ENCODE results near the gene TDRD3.

Gene TDRD3

GRCh38 chr13:60574735-60575134 lies 177.7 kb downstream of the TDRD3 start:
- H3K36me3 ChIP-seq (ENCODE audit: control insufficient read depth, low read length) = no peaks in the 10 kb centered on the region
- no peaks in the 10 kb centered on the region for H3K4me1 ChIP-seq (ENCODE audit: control insufficient read depth, low read length)
- H3K27ac ChIP-seq (ENCODE audit: low read depth, low read length) = no peak overlapping the region
- no peaks in the 10 kb centered on the region for H3K79me2 ChIP-seq (ENCODE audit: control insufficient read depth, low read length)
- no peaks in the 10 kb centered on the region for H3K27me3 ChIP-seq (ENCODE audit: control insufficient read depth, low read length)
- no peak for TF ChIP-seq EZH2phosphoT487 (IDR thresholded peaks at IDR 0.05; ENCODE audit: borderline replicate concordance, low read length)
- no peak for TF ChIP-seq CTCF (IDR thresholded peaks at IDR 0.05; ENCODE audit: low read depth, low read length, poor library complexity, severe bottlenecking)
- H3K4me2 ChIP-seq (ENCODE audit: low read length) = no peak overlapping the region
- no peaks in the 10 kb centered on the region for H3K9me2 ChIP-seq (replicated peaks; ENCODE audit: control insufficient read depth, low read length)
- no peaks in the 10 kb centered on the region for H4K20me1 ChIP-seq (ENCODE audit: control insufficient read depth, insufficient read depth, low read depth, low read length)
- H3K9me3 ChIP-seq (ENCODE audit: control insufficient read depth, insufficient read depth, low read length) = no peaks in the 10 kb centered on the region
- H3K4me3 ChIP-seq (ENCODE audit: low read length) = no peak overlapping the region
- H3F3A ChIP-seq (ENCODE audit: control insufficient read depth, insufficient read depth) = no peaks in the 10 kb centered on the region

GRCh38 chr13:60575142-60575541 lies 178.1 kb downstream of the TDRD3 start:
- Histone ChIP-seq H3K36me3 (ENCODE audit: control insufficient read depth, low read length) (no peaks in the 10 kb centered on the region), H3K79me2 (ENCODE audit: control insufficient read depth, low read length) (no peaks in the 10 kb centered on the region), H3K27me3 (ENCODE audit: control insufficient read depth, low read length) (no peaks in the 10 kb centered on the region), H3F3A (ENCODE audit: control insufficient read depth, insufficient read depth) (no peaks in the 10 kb centered on the region), H3K9me2 (replicated peaks; ENCODE audit: control insufficient read depth, low read length) (no peaks in the 10 kb centered on the region), H4K20me1 (ENCODE audit: control insufficient read depth, insufficient read depth, low read depth, low read length) (no peaks in the 10 kb centered on the region), H3K9me3 (ENCODE audit: control insufficient read depth, insufficient read depth, low read length) (no peaks in the 10 kb centered on the region), H3K4me3 (ENCODE audit: low read length) (no peak overlapping the region), H3K4me2 (ENCODE audit: low read length) (no peak overlapping the region), H3K27ac (ENCODE audit: low read depth, low read length) (no peak overlapping the region), H3K4me1 (ENCODE audit: control insufficient read depth, low read length) (no peaks in the 10 kb centered on the region)
- TF ChIP-seq EZH2phosphoT487 (IDR thresholded peaks at IDR 0.05; ENCODE audit: borderline replicate concordance, low read length) = no peak
- TF ChIP-seq CTCF (IDR thresholded peaks at IDR 0.05; ENCODE audit: low read depth, low read length, poor library complexity, severe bottlenecking) = no peak

GRCh38 chr13:60577761-60578160 lies 180.7 kb downstream of the TDRD3 start:
- Histone ChIP-seq H3K36me3 (ENCODE audit: control insufficient read depth, low read length) (no peaks in the 10 kb centered on the region), H3K9me2 (replicated peaks; ENCODE audit: control insufficient read depth, low read length) (no peaks in the 10 kb centered on the region), H3K9me3 (ENCODE audit: control insufficient read depth, insufficient read depth, low read length) (no peaks in the 10 kb centered on the region), H3K79me2 (ENCODE audit: control insufficient read depth, low read length) (no peaks in the 10 kb centered on the region), H3K27ac (ENCODE audit: low read depth, low read length) (no peak overlapping the region), H3K4me1 (ENCODE audit: control insufficient read depth, low read length) (no peaks in the 10 kb centered on the region), H3K27me3 (ENCODE audit: control insufficient read depth, low read length) (no peaks in the 10 kb centered on the region), H4K20me1 (ENCODE audit: control insufficient read depth, insufficient read depth, low read depth, low read length) (no peaks in the 10 kb centered on the region), H3F3A (ENCODE audit: control insufficient read depth, insufficient read depth) (no peaks in the 10 kb centered on the region), H3K4me2 (ENCODE audit: low read length) (no peak overlapping the region), H3K4me3 (ENCODE audit: low read length) (no peak overlapping the region)
- TF ChIP-seq EZH2phosphoT487 (IDR thresholded peaks at IDR 0.05; ENCODE audit: borderline replicate concordance, low read length) (no peak), CTCF (IDR thresholded peaks at IDR 0.05; ENCODE audit: low read depth, low read length, poor library complexity, severe bottlenecking) (no peak)
